CD4-positive, alpha-beta T cell (primary cell): ENCODE measurements around the gene DTX1. TPM values are rescaled to one million over a fixed set of nuclear protein-coding genes. Genes with fewer than 3 reads are reported as not detected.

Experiments
- ATAC-seq: fragments of 200-7000 bp; cut with Tn5 transposase; one replicate; pipeline ENCODE4 v1.10.0; 2022; ENCODE audit warnings: mild to moderate bottlenecking; ENCODE audit not compliant: poor library complexity
- CTCF ChIA-PET: fragments of 350-600 bp; sonication (Branson Sonifier 250); formaldehyde crosslinking; loops from one replicate; lab custom pipeline; 2021; ENCODE audit warnings: antibody characterized with exemption, inconsistent platforms; lab: Charles Lee
- POLR2A ChIA-PET: fragments of 350-600 bp; sonication (Branson Sonifier 250); formaldehyde crosslinking; loops from one replicate; lab custom pipeline; 2021; ENCODE audit warnings: antibody characterized with exemption, inconsistent platforms; lab: Charles Lee
- DNase-seq, 14 experiments: peaks; one replicate each; pipeline ENCODE4 v3.0.0-alpha.2; 2013 to 2020; ENCODE audit warnings: mixed read lengths in 2 of 14
- H3K27ac ChIP-seq, 2 donors: one replicate each; pipeline versions ENCODE4 v1.5.1 to v1.7.0; 2013; ENCODE audit warnings: low read length in 2 of 2, low read depth in 1 of 2, mild to moderate bottlenecking in 1 of 2
- H3K27me3 ChIP-seq, 2 experiments: 1 replicate in 1 of 2; 2 replicates in 1 of 2; pipeline versions ENCODE4 v1.6.1 to v1.7.0; 2013; ENCODE audit warnings: low read length in 2 of 2, control low read depth in 1 of 2, mild to moderate bottlenecking in 1 of 2, moderate library complexity in 1 of 2; ENCODE audit not compliant: insufficient read depth in 2 of 2, control insufficient read depth in 1 of 2
- H3K36me3 ChIP-seq: one replicate; pipeline ENCODE4 v1.6.1; 2013; ENCODE audit warnings: low read length, control low read depth; ENCODE audit not compliant: insufficient read depth
- H3K4me1 ChIP-seq: one replicate; pipeline ENCODE4 v1.6.1; 2013; ENCODE audit warnings: low read length, control low read depth; ENCODE audit not compliant: insufficient read depth
- H3K4me3 ChIP-seq: one replicate; pipeline ENCODE4 v1.5.1; 2013; ENCODE audit warnings: mild to moderate bottlenecking, low read length, moderate library complexity
- H3K9me3 ChIP-seq, 2 experiments: 1 replicate in 1 of 2; 2 replicates in 1 of 2; pipeline versions ENCODE4 v1.6.1 to v1.7.0; 2013; ENCODE audit warnings: low read length in 2 of 2, mild to moderate bottlenecking in 2 of 2, control low read depth in 1 of 2, moderate library complexity in 1 of 2; ENCODE audit not compliant: control insufficient read depth in 1 of 2, insufficient read depth in 1 of 2
- H3K27ac Mint-ChIP-seq: one replicate; pipeline ENCODE4 v1.8.0; 2020; ENCODE audit warnings: mixed read lengths
- H3K27me3 Mint-ChIP-seq: one replicate; pipeline ENCODE4 v1.8.0; 2021; ENCODE audit warnings: mixed read lengths
- H3K36me3 Mint-ChIP-seq: one replicate; pipeline ENCODE4 v1.8.0; 2021; ENCODE audit warnings: low read depth, mixed read lengths
- H3K4me1 Mint-ChIP-seq: one replicate; pipeline ENCODE4 v1.8.0; 2021; ENCODE audit warnings: low read depth, mixed read lengths
- H3K4me3 Mint-ChIP-seq: one replicate; pipeline ENCODE4 v1.8.0; 2020; ENCODE audit warnings: mild to moderate bottlenecking, mixed read lengths
- H3K9me3 Mint-ChIP-seq: one replicate; pipeline ENCODE4 v1.8.0; 2020; ENCODE audit warnings: mixed read lengths
- intact Hi-C, 2 experiments: fragments of 100-400 bp; cut with DNase I in 1 of 2; cut with micrococcal nuclease in 1 of 2; formaldehyde crosslinking; loops; one replicate each; pipeline versions ENCODE4 v1.15.1 to v1.9.0; 2023 to 2025; cut with DNase I, micrococcal nuclease
- total RNA-seq, 174 experiments: library from RNA in 2 of 174; stranded (reverse) in 2 of 174; gene quantifications; one replicate each; pipeline ENCODE4 v1.2.3 and lab custom pipeline; 2021 to 2026
- TF ChIP-seq, protein P1 (sequence below): fragments of 200-600 bp; IDR thresholded peaks from one replicate; pipeline ENCODE4 v1.8.0; 2022; ENCODE audit warnings: antibody characterized with exemption, mild to moderate bottlenecking

Gene DTX1
- total RNA-seq, 2 experiments from 2014 or later, result 14.0 to 14.2 TPM

GRCh38 chr12:113082486-113083148 lies 26.1 kb downstream of the DTX1 start:
- H3K27me3 Mint-ChIP-seq, result no peaks in the 10 kb centered on the region
- ChIA-PET POLR2A (no interaction called here), CTCF (no interaction called here)
- DNase-seq (no peak), ATAC-seq (no peak)
- no peaks in the 10 kb centered on the region for H3K9me3 Mint-ChIP-seq
- Histone ChIP-seq H3K36me3 (peaks cover 29% of the 10 kb centered on the region), H3K27ac (no peak overlapping the region), H3K4me1 (peaks cover 42% of the 10 kb centered on the region), H3K4me3 (no peak overlapping the region), H3K27me3 (no peaks in the 10 kb centered on the region), H3K9me3 (no peaks in the 10 kb centered on the region)
- intact Hi-C loops, result loop anchor here in 1 of 2 experiments (10.0 kb wide), 1 partner anchor 72 kb away; no protein-coding TSS in a partner anchor
- H3K27ac Mint-ChIP-seq, result peak overlapping the region; percentile 69
- TF ChIP-seq, protein P1, sequence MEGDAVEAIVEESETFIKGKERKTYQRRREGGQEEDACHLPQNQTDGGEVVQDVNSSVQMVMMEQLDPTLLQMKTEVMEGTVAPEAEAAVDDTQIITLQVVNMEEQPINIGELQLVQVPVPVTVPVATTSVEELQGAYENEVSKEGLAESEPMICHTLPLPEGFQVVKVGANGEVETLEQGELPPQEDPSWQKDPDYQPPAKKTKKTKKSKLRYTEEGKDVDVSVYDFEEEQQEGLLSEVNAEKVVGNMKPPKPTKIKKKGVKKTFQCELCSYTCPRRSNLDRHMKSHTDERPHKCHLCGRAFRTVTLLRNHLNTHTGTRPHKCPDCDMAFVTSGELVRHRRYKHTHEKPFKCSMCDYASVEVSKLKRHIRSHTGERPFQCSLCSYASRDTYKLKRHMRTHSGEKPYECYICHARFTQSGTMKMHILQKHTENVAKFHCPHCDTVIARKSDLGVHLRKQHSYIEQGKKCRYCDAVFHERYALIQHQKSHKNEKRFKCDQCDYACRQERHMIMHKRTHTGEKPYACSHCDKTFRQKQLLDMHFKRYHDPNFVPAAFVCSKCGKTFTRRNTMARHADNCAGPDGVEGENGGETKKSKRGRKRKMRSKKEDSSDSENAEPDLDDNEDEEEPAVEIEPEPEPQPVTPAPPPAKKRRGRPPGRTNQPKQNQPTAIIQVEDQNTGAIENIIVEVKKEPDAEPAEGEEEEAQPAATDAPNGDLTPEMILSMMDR, result no peak
- H3K4me3 Mint-ChIP-seq, result no peak overlapping the region
- H3K36me3 Mint-ChIP-seq, result peaks cover 62% of the 10 kb centered on the region
- H3K4me1 Mint-ChIP-seq, result peaks cover 78% of the 10 kb centered on the region

DNA sequence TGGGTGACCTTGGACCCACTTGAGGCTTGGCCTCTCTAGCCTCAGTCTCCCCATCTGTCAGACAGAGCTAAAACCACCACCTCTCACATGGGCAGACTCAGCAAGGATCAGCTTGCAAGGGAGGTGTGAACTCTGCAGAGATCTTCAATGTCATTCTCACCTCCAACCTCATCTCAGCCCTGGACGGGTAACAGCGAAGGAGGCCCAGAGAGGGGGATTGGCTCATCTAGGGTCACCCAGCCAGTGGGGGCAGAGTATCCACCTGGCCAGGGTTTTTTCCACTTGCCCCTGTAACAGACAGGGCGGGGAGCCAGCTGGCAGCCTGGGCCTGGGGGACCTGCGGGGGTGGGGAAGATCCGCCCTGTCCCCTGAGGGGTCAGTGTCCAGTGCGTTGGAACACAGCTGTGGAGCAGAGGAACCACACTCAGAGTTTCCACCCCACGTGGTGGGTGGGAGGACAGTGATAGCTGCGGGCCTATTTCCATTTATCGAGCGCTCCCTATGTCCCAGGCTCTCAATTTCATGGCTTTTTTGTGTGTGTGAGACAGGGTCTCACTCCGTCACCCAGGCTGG lies 27.4 kb downstream of the DTX1 start:
- H3K9me3 ChIP-seq, result no peaks in the 10 kb centered on the region
- POLR2A ChIA-PET, result no interaction called here
- TF ChIP-seq, protein P1, result no peak
- Mint-ChIP-seq H3K4me3 (no peak overlapping the region), H3K4me1 (peaks cover 81% of the 10 kb centered on the region), H3K27ac (peak overlapping the region; percentile 69), H3K9me3 (no peaks in the 10 kb centered on the region), H3K36me3 (peaks cover 51% of the 10 kb centered on the region), H3K27me3 (no peaks in the 10 kb centered on the region)
- DNase-seq (no peak), ATAC-seq (no peak)
- CTCF ChIA-PET, result no interaction called here
- intact Hi-C loops, result loop anchor here in 1 of 2 experiments (10.0 kb wide), 1 partner anchor 71 kb away; no protein-coding TSS in a partner anchor
- peaks cover 18% of the 10 kb centered on the region for H3K36me3 ChIP-seq
- H3K27ac ChIP-seq, result no peak overlapping the region
- H3K4me3 ChIP-seq, result no peak overlapping the region
- no peaks in the 10 kb centered on the region for H3K27me3 ChIP-seq
- peaks cover 55% of the 10 kb centered on the region for H3K4me1 ChIP-seq

GRCh38 chr12:113086249-113087164 lies 30.0 kb downstream of the DTX1 start:
- peaks cover 81% of the 10 kb centered on the region for H3K4me1 ChIP-seq
- H3K36me3 ChIP-seq, result peaks cover 12% of the 10 kb centered on the region
- ChIA-PET POLR2A (interaction anchor here (1.0 to 1.5 kb wide), 2 partner anchors 25 to 88 kb away, joined by 3 to 5 read pairs; no protein-coding TSS in a partner anchor), CTCF (no interaction called here)
- H3K4me3 ChIP-seq, result no peak overlapping the region
- peak overlapping the region; percentile 42 to 62 for H3K27ac ChIP-seq
- TF ChIP-seq, protein P1, result no peak
- no peaks in the 10 kb centered on the region for H3K27me3 ChIP-seq
- H3K9me3 ChIP-seq, result no peaks in the 10 kb centered on the region
- H3K9me3 Mint-ChIP-seq, result no peaks in the 10 kb centered on the region
- peak overlapping the region; percentile 66 for H3K27ac Mint-ChIP-seq
- peak; percentile 41 for ATAC-seq
- peak in 10 of 14 experiments; percentile 20 to 69 (median 40) for DNase-seq
- intact Hi-C loops, result loop anchor here in 1 of 2 experiments (10.0 kb wide), 1 partner anchor 68 kb away; no protein-coding TSS in a partner anchor
- H3K4me3 Mint-ChIP-seq, result peak overlapping the region; percentile 82
- no peaks in the 10 kb centered on the region for H3K27me3 Mint-ChIP-seq
- H3K4me1 Mint-ChIP-seq, result peaks cover 93% of the 10 kb centered on the region
- peaks cover 28% of the 10 kb centered on the region for H3K36me3 Mint-ChIP-seq
